ENCODE results near the gene ACTL7B. TPM values are rescaled to one million over a fixed set of nuclear protein-coding genes. Genes with fewer than 3 reads are reported as not detected.

The ACTL7B gene
- total RNA-seq, 1 experiment from 2014 or later = not detected

DNA sequence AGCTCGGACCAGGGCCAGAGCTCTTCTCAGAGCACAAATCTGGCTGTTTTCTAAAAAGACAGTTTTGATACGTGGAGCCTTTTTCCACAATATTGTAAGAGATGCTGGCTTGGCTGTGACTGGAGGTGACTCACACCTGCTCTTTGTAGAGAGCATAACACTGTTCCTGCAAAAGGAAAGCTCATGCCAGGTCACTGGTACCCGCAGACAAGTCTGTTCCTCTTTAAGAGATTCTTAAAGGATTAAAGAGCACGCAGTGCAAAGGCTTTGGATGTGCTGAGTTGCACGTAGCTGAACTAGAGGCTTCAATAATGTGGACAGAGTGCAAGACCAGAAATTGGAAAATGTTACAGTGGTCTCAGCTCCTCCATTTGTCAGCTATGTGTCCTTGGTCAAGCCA is 19.0 kb downstream of the ACTL7B start:
- ChIA-PET POLR2A (interaction anchor here (0.7 to 3.0 kb wide), 6 partner anchors 14 to 268 kb away, joined by 3 to 15 read pairs (median 4); partner anchors contain the start of genes ABITRAM and ELP1), CTCF (interaction anchor here (0.5 to 2.2 kb wide), 9 partner anchors 10 to 1273 kb away, joined by 3 to 15 read pairs (median 4); no protein-coding TSS in a partner anchor)
- TF ChIP-seq, protein P1, sequence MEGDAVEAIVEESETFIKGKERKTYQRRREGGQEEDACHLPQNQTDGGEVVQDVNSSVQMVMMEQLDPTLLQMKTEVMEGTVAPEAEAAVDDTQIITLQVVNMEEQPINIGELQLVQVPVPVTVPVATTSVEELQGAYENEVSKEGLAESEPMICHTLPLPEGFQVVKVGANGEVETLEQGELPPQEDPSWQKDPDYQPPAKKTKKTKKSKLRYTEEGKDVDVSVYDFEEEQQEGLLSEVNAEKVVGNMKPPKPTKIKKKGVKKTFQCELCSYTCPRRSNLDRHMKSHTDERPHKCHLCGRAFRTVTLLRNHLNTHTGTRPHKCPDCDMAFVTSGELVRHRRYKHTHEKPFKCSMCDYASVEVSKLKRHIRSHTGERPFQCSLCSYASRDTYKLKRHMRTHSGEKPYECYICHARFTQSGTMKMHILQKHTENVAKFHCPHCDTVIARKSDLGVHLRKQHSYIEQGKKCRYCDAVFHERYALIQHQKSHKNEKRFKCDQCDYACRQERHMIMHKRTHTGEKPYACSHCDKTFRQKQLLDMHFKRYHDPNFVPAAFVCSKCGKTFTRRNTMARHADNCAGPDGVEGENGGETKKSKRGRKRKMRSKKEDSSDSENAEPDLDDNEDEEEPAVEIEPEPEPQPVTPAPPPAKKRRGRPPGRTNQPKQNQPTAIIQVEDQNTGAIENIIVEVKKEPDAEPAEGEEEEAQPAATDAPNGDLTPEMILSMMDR (IDR thresholded peaks at IDR 0.05; ENCODE audit: unreplicated experiment) = no peak
- BruUV-seq (replicated peaks) = no TSS peak
- H3K36me3 Mint-ChIP-seq (ENCODE audit: insufficient read depth, unreplicated experiment) = no peaks in the 10 kb centered on the region
- no peaks in the 10 kb centered on the region for H3K27me3 Mint-ChIP-seq (ENCODE audit: insufficient read depth, unreplicated experiment)
- H3K4me1 Mint-ChIP-seq (ENCODE audit: insufficient read depth, unreplicated experiment) = peaks cover 29% of the 10 kb centered on the region
- H3K9me3 Mint-ChIP-seq (ENCODE audit: unreplicated experiment) = no peaks in the 10 kb centered on the region
- H3K4me3 Mint-ChIP-seq (ENCODE audit: unreplicated experiment) = no peak overlapping the region
- H3K27ac Mint-ChIP-seq (ENCODE audit: low read depth, unreplicated experiment) = no peak overlapping the region
- intact Hi-C loops (cut with micrococcal nuclease) = no loop called here
- peak; percentile 75 for DNase-seq (ENCODE audit: unreplicated experiment)

- no peak overlapping the region for H3K4me3 Mint-ChIP-seq (ENCODE audit: unreplicated experiment)
- no peaks in the 10 kb centered on the region for H3K27me3 Mint-ChIP-seq (ENCODE audit: insufficient read depth, unreplicated experiment)
- peaks cover 29% of the 10 kb centered on the region for H3K4me1 Mint-ChIP-seq (ENCODE audit: insufficient read depth, unreplicated experiment)
- H3K9me3 Mint-ChIP-seq (ENCODE audit: unreplicated experiment) = no peaks in the 10 kb centered on the region
- H3K36me3 Mint-ChIP-seq (ENCODE audit: insufficient read depth, unreplicated experiment) = no peaks in the 10 kb centered on the region
- BruUV-seq (replicated peaks) = no TSS peak
- intact Hi-C loops (cut with micrococcal nuclease) = no loop called here
- TF ChIP-seq, protein P1 (IDR thresholded peaks at IDR 0.05; ENCODE audit: unreplicated experiment) = no peak
- ChIA-PET CTCF (interaction anchor here (0.5 to 2.2 kb wide), 8 partner anchors 9 to 1273 kb away, joined by 3 to 15 read pairs (median 4); no protein-coding TSS in a partner anchor), POLR2A (interaction anchor here (1.1 to 3.0 kb wide), 6 partner anchors 9 to 267 kb away, joined by 3 to 15 read pairs (median 5); partner anchors contain the start of genes ABITRAM and ELP1)
- H3K27ac Mint-ChIP-seq (ENCODE audit: low read depth, unreplicated experiment) = no peak overlapping the region
- no peak for DNase-seq (ENCODE audit: unreplicated experiment)
Measured at GRCh38 chr9:108836319-108836718, 19.5 kb downstream of the ACTL7B start.

- Mint-ChIP-seq H3K27ac (ENCODE audit: low read depth, unreplicated experiment) (no peak overlapping the region), H3K36me3 (ENCODE audit: insufficient read depth, unreplicated experiment) (no peaks in the 10 kb centered on the region), H3K9me3 (ENCODE audit: unreplicated experiment) (no peaks in the 10 kb centered on the region), H3K4me1 (ENCODE audit: insufficient read depth, unreplicated experiment) (peaks cover 29% of the 10 kb centered on the region), H3K4me3 (ENCODE audit: unreplicated experiment) (no peak overlapping the region), H3K27me3 (ENCODE audit: insufficient read depth, unreplicated experiment) (no peaks in the 10 kb centered on the region)
- TF ChIP-seq, protein P1 (IDR thresholded peaks at IDR 0.05; ENCODE audit: unreplicated experiment) = no peak
- CTCF ChIA-PET = interaction anchor here (0.9 to 2.2 kb wide), 4 partner anchors 9 to 115 kb away, joined by 4 to 15 read pairs (median 5); no protein-coding TSS in a partner anchor
- peak; percentile 65 for DNase-seq (ENCODE audit: unreplicated experiment)
- POLR2A ChIA-PET = interaction anchor here (1.1 to 3.0 kb wide), 4 partner anchors 8 to 267 kb away, joined by 3 to 15 read pairs (median 5); partner anchors contain the start of genes ABITRAM and ELP1
- intact Hi-C loops (cut with micrococcal nuclease) = no loop called here
- BruUV-seq (replicated peaks) = no TSS peak
Measured at GRCh38 chr9:108835831-108836230, 20.0 kb downstream of the ACTL7B start.

DNA sequence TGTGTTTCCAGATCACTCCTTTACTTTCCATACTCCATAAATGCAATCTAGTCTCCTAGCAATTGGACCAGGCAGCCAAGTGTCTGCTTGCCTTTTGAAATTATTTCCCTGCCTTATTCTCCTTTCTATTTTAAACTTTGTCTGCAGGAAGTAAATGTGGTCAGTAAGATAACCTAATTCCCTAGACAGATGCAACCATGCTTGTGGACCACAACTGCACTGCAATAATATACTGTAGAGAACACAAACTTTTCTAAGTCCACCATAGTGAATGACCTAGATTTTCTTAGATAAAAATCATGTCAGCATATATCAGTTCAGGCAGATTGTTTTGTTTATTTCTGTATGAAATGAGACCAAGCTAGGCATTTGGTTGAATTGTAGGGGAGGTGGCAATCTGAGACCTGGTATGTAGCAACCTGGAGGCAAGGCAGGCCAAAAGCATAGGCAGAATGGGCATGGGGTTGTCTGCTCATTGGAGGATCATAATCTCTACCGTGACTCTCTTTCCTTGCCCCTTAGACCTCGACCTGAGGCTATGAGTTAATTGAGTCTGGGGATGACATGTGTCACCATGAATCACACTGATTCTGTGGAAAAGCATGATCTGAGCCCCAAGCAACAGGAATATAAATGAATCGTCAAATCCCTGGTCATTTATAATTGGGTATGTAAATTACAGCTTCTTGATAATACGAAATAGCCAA is 20.7 kb downstream of the ACTL7B start:
- Mint-ChIP-seq H3K27me3 (ENCODE audit: insufficient read depth, unreplicated experiment) (no peaks in the 10 kb centered on the region), H3K9me3 (ENCODE audit: unreplicated experiment) (no peaks in the 10 kb centered on the region), H3K27ac (ENCODE audit: low read depth, unreplicated experiment) (no peak overlapping the region), H3K36me3 (ENCODE audit: insufficient read depth, unreplicated experiment) (no peaks in the 10 kb centered on the region), H3K4me3 (ENCODE audit: unreplicated experiment) (no peak overlapping the region), H3K4me1 (ENCODE audit: insufficient read depth, unreplicated experiment) (peaks cover 37% of the 10 kb centered on the region)
- ChIA-PET POLR2A (interaction anchor here (1.1 to 3.0 kb wide), 2 partner anchors 8 to 48 kb away, joined by 6 to 15 read pairs; no protein-coding TSS in a partner anchor), CTCF (interaction anchor here (1.4 to 1.8 kb wide), 2 partner anchors 73 to 115 kb away, joined by 5 read pairs; no protein-coding TSS in a partner anchor)
- DNase-seq (ENCODE audit: unreplicated experiment) = peak; percentile 18
- TF ChIP-seq, protein P1 (IDR thresholded peaks at IDR 0.05; ENCODE audit: unreplicated experiment) = no peak
- intact Hi-C loops (cut with micrococcal nuclease) = no loop called here
- no TSS peak for BruUV-seq (replicated peaks)
